Mesenchymal stem cell (in vitro differentiated cells and primary cell): ENCODE data around the gene HSPG2.

Source experiments
- DNase-seq: peaks from one replicate; pipeline ENCODE4 v3.0.0-alpha.2; 2013
- H2AFZ ChIP-seq: one replicate; pipeline ENCODE4 v1.6.1; 2013; ENCODE audit warnings: low read depth, mild to moderate bottlenecking, control low read depth, inconsistent platforms, low read length, moderate library complexity
- H2AK5ac ChIP-seq: 2 replicates; pipeline ENCODE4 v1.6.1; 2013; ENCODE audit warnings: low read length, moderate library complexity, mild to moderate bottlenecking, inconsistent platforms; ENCODE audit not compliant: severe bottlenecking
- H2BK120ac ChIP-seq: one replicate; pipeline ENCODE4 v1.6.1; 2013; ENCODE audit warnings: low read depth, mild to moderate bottlenecking, inconsistent platforms, low read length, moderate library complexity
- H2BK12ac ChIP-seq, 2 experiments: one replicate each; pipeline ENCODE4 v1.6.1; 2013; ENCODE audit warnings: inconsistent platforms in 2 of 2, low read length in 2 of 2, mild to moderate bottlenecking in 2 of 2, moderate library complexity in 2 of 2, control low read depth in 1 of 2
- H2BK15ac ChIP-seq: one replicate; pipeline ENCODE4 v1.6.1; 2013; ENCODE audit warnings: mild to moderate bottlenecking, low read depth, inconsistent platforms; ENCODE audit not compliant: poor library complexity, severe bottlenecking
- H2BK5ac ChIP-seq: 2 replicates; pipeline ENCODE4 v1.6.1; 2013; ENCODE audit warnings: low read depth, mild to moderate bottlenecking, low read length, control low read depth, inconsistent platforms; ENCODE audit not compliant: poor library complexity, severe bottlenecking
- H3K14ac ChIP-seq, 2 experiments: one replicate each; pipeline ENCODE4 v1.6.1; 2013; ENCODE audit warnings: inconsistent platforms in 2 of 2, low read length in 2 of 2, control low read depth in 1 of 2, mild to moderate bottlenecking in 1 of 2, moderate library complexity in 1 of 2
- H3K18ac ChIP-seq, 2 experiments: one replicate each; pipeline ENCODE4 v1.6.1; 2013; ENCODE audit warnings: inconsistent platforms in 2 of 2, low read length in 2 of 2, control low read depth in 1 of 2, low read depth in 1 of 2, mild to moderate bottlenecking in 1 of 2
- H3K23ac ChIP-seq, 2 experiments: one replicate each; pipeline ENCODE4 v1.6.1; 2013; ENCODE audit warnings: inconsistent platforms in 2 of 2, low read length in 2 of 2, mild to moderate bottlenecking in 2 of 2, moderate library complexity in 2 of 2, control low read depth in 1 of 2
- H3K27ac ChIP-seq: 2 replicates; pipeline ENCODE4 v1.5.1; 2013; ENCODE audit warnings: mild to moderate bottlenecking, moderate library complexity, low read length, control low read depth, inconsistent platforms; ENCODE audit not compliant: poor library complexity, severe bottlenecking
- H3K27me3 ChIP-seq, 2 experiments: 2 replicates each; pipeline versions ENCODE4 v1.6.1 to v1.7.0; 2013; ENCODE audit warnings: low read length in 2 of 2, mild to moderate bottlenecking in 2 of 2, moderate library complexity in 2 of 2, control low read depth in 1 of 2, inconsistent platforms in 1 of 2; ENCODE audit not compliant: control insufficient read depth in 1 of 2, insufficient read depth in 1 of 2
- H3K36me3 ChIP-seq, 2 experiments: 2 replicates each; pipeline versions ENCODE4 v1.6.1 to v1.7.0; 2013; ENCODE audit warnings: low read length in 2 of 2, control low read depth in 1 of 2, inconsistent platforms in 1 of 2, low read depth in 1 of 2, mild to moderate bottlenecking in 1 of 2; ENCODE audit not compliant: insufficient read depth in 2 of 2, control insufficient read depth in 1 of 2
- H3K4ac ChIP-seq, 2 experiments: one replicate each; pipeline ENCODE4 v1.6.1; 2013; ENCODE audit warnings: inconsistent platforms in 2 of 2, low read length in 2 of 2, mild to moderate bottlenecking in 2 of 2, moderate library complexity in 2 of 2, control low read depth in 1 of 2, low read depth in 1 of 2
- H3K4me1 ChIP-seq: 2 replicates; pipeline ENCODE4 v1.6.1; 2013; ENCODE audit warnings: low read depth, low read length, control low read depth; ENCODE audit not compliant: control insufficient read depth, insufficient read depth
- H3K4me2 ChIP-seq: 2 replicates; pipeline ENCODE4 v1.6.1; 2013; ENCODE audit warnings: low read length, mild to moderate bottlenecking, inconsistent platforms; ENCODE audit not compliant: poor library complexity, severe bottlenecking
- H3K4me3 ChIP-seq, 2 experiments: 2 replicates each; pipeline versions ENCODE4 v1.5.1 to v1.7.0; 2013; ENCODE audit warnings: low read length in 2 of 2, mild to moderate bottlenecking in 2 of 2, control low read depth in 1 of 2, low read depth in 1 of 2; ENCODE audit not compliant: insufficient read depth in 1 of 2
- H3K79me1 ChIP-seq: replicated peaks from 2 replicates; pipeline ENCODE4 v1.6.1; 2013; ENCODE audit warnings: mild to moderate bottlenecking, control low read depth, low read length, inconsistent platforms; ENCODE audit not compliant: poor library complexity, severe bottlenecking
- H3K9ac ChIP-seq: 2 replicates; pipeline ENCODE4 v1.7.0; 2013; ENCODE audit warnings: mild to moderate bottlenecking, low read length, moderate library complexity
- H3K9me3 ChIP-seq: 2 replicates; pipeline ENCODE4 v1.7.0; 2013; ENCODE audit warnings: mild to moderate bottlenecking, low read length; ENCODE audit not compliant: control insufficient read depth
- H4K8ac ChIP-seq: one replicate; pipeline ENCODE4 v1.6.1; 2013; ENCODE audit warnings: inconsistent platforms, mild to moderate bottlenecking, low read length, moderate library complexity
- H4K91ac ChIP-seq: one replicate; pipeline ENCODE4 v1.6.1; 2013; ENCODE audit warnings: mild to moderate bottlenecking, low read length, inconsistent platforms
- WGBS: methylation state at CpG from one replicate; pipeline ENCODE4 v1.1.7; 2013; ENCODE audit warnings: mixed read lengths; 5-methylcytosine and 5-hydroxymethylcytosine counted together

The HSPG2 gene

DNA sequence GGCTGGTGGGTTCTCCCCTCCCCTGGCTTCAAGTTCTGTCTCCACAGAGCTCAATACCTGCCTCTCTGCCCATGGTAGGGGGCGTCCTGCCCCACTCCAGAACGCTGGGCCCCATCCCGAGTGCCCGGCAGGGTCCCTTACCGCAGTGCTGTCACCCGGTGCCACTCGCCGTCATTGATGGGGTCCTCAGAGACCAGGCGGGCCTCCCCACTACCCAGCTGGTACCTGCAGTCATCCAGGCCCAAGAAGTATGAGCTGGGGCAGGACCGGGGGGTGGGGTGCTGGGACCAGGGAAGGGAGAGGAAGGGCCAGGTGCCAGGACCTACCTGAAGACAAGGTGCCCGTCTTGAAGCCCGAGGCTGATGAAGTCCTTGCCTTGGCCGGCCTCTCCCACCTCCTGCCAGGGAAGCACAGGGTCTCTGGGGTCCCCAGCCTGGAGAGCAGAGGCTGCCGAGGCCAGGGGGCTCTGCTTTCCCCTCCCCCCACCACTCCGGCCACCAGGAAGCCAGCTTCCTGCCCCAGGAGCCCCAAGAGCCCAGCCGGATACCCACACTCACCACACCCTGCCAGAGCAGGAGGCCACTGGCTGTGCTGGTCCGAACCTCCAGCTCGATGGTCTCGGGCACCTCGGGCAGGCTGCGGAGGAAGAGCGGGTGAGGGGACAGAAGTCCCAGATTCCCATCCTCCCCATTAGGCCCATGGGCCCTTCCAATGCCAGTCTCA lies 113.0 kb downstream of the HSPG2 start:
- H3K9me3 ChIP-seq = no peaks in the 10 kb centered on the region
- no peak overlapping the region for H2BK12ac ChIP-seq
- no peaks in the 10 kb centered on the region for H3K27me3 ChIP-seq
- H2AFZ ChIP-seq = no peak overlapping the region
- H4K8ac ChIP-seq = no peak overlapping the region
- H3K18ac ChIP-seq = no peak overlapping the region
- H2BK5ac ChIP-seq = no peak overlapping the region
- H3K4me3 ChIP-seq = no peak overlapping the region
- peaks cover 17% of the 10 kb centered on the region for H3K79me1 ChIP-seq
- no peak overlapping the region for H4K91ac ChIP-seq
- H3K9ac ChIP-seq = no peak overlapping the region
- DNase-seq = no peak
- peaks cover 2% of the 10 kb centered on the region for H3K4me1 ChIP-seq
- H3K23ac ChIP-seq = no peak overlapping the region
- 90% methylated on average over 22 of the region's 22 CpGs for WGBS
- peaks cover 81 to 91% of the 10 kb centered on the region in 2 experiments for H3K36me3 ChIP-seq
- H2BK15ac ChIP-seq = no peak overlapping the region
- no peak overlapping the region for H3K4ac ChIP-seq
- H2AK5ac ChIP-seq = no peak overlapping the region
- H3K14ac ChIP-seq = no peak overlapping the region
- no peak overlapping the region for H3K4me2 ChIP-seq
- H3K27ac ChIP-seq = no peak overlapping the region
- no peak overlapping the region for H2BK120ac ChIP-seq

DNA sequence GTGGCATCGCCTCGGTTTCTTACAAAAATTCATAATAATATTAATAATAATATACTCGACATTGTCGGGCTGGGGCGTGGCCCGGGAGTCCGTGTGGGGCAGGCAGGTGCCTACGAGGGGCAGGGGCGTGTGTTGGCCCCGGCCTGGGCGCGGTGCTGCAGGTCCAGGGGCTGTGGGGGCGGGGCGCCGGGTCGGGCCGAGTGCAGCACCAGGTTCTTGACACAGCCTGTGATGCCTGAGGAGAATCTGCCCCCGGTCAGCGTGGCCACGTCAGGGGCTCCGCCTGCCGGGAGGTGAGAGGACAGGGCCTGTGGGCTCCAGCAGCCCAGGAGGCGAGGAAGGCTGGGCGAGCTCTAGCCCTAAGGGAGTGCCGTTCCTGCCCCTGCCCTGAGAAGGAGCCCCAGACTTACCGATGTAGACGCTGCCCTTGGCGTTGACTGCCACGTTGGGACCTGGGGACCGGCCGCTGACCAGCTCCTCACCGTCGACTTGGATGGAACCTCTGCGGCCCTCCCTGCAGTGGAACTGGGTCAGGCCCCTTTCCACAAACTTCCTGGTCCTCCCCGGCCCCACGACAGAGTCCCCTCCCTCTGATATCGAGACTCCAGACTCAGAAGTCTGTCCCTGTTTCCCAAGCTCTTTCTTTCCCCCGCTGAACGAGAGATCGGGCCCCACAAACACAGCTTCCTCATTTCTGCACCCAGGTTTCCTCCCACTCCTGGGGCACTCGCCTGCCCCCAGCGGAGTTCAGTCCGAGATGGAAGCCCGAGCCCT lies 113.7 kb downstream of the HSPG2 start:
- no peak for DNase-seq

DNA sequence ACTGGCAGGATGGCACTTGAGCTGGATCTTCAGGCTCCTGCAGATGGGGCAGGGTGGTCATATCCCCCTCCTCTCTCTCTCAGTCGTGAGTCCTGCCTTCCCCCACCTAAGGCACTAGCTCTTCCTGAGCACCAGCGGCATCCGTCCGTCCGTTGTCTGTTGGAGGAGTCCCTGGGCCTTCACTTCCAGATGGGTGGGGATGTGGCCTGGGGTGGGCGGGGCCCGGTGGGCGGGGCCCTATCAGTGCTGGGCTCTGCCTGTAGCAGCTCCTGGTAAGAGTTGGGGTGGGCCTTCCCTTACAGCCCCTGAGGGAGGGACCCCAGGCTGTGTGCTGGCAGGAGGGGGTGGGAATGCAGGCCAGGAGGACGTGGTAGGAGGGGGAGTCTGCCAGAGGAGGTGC lies 114.8 kb downstream of the HSPG2 start:
- no peak overlapping the region for H2BK15ac ChIP-seq
- H4K8ac ChIP-seq = no peak overlapping the region
- H3K4ac ChIP-seq = no peak overlapping the region
- no peak overlapping the region for H3K4me2 ChIP-seq
- H3K14ac ChIP-seq = no peak overlapping the region
- H3K4me1 ChIP-seq = peaks cover 3% of the 10 kb centered on the region
- H3K27me3 ChIP-seq = no peaks in the 10 kb centered on the region
- 69% methylated on average over 8 of the region's 9 CpGs for WGBS
- peaks cover 13% of the 10 kb centered on the region for H3K79me1 ChIP-seq
- no peak overlapping the region for H2BK5ac ChIP-seq
- no peaks in the 10 kb centered on the region for H3K9me3 ChIP-seq
- H3K27ac ChIP-seq = no peak overlapping the region
- no peak overlapping the region for H3K4me3 ChIP-seq
- H3K18ac ChIP-seq = no peak overlapping the region
- H2AK5ac ChIP-seq = no peak overlapping the region
- H2AFZ ChIP-seq = no peak overlapping the region
- no peak overlapping the region for H2BK12ac ChIP-seq
- no peak overlapping the region for H2BK120ac ChIP-seq
- peaks cover 67 to 78% of the 10 kb centered on the region in 2 experiments for H3K36me3 ChIP-seq
- H4K91ac ChIP-seq = no peak overlapping the region
- no peak for DNase-seq
- H3K9ac ChIP-seq = no peak overlapping the region
- H3K23ac ChIP-seq = no peak overlapping the region

More for the DNA sequence above, 113.7 kb downstream of the HSPG2 start:
- Histone ChIP-seq H2BK15ac (no peak overlapping the region), H4K8ac (no peak overlapping the region), H3K9me3 (no peaks in the 10 kb centered on the region), H2AK5ac (no peak overlapping the region), H2BK120ac (no peak overlapping the region), H3K18ac (no peak overlapping the region), H3K4me2 (no peak overlapping the region), H2AFZ (no peak overlapping the region), H3K27me3 (no peaks in the 10 kb centered on the region), H3K4me1 (peaks cover 2% of the 10 kb centered on the region), H4K91ac (no peak overlapping the region), H3K79me1 (peaks cover 17% of the 10 kb centered on the region), H3K27ac (no peak overlapping the region), H3K36me3 (peaks cover 78 to 86% of the 10 kb centered on the region in 2 experiments), H3K14ac (no peak overlapping the region), H2BK5ac (no peak overlapping the region), H3K4ac (peak overlapping the region in 1 of 2 experiments; percentile 18), H3K23ac (no peak overlapping the region), H3K9ac (no peak overlapping the region), H3K4me3 (no peak overlapping the region), H2BK12ac (no peak overlapping the region)
- 95% methylated on average over 39 of the region's 44 CpGs for WGBS

DNA sequence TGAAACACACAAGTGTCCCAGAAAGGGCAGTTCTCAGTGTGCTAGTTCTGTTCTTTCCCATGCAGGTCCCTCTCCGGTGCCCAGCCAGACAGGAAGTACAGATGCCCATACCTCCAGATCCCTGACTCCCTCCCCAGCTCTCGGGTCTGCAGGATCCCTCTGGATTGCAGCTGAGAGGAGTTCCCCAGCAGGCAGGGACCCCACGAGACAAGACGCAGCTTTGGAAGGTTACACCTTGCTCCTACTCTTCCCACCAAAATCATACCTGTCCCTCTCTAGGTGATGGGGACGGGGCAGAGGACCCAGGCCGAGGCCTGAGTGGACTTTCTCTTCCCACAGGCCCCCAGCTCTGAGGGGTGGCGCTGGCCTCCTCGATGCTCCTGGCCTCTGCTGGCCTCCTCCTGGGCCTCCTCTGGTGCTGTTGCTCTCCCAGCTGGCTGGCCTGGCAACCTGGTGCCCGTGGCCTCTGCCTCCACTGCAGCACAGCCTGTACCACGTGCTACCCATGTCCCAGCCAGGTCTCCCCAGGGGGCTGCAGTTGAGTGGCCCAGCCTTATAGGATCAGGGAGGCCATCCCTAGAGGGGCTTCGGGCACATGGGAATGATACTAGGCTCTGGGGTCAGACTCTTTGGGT lies 115.6 kb downstream of the HSPG2 start:
- H3K23ac ChIP-seq = no peak overlapping the region
- no peak overlapping the region for H3K14ac ChIP-seq
- H3K79me1 ChIP-seq = peaks cover 13% of the 10 kb centered on the region
- no peak overlapping the region for H3K27ac ChIP-seq
- no peak overlapping the region for H3K4me2 ChIP-seq
- peaks cover 8% of the 10 kb centered on the region for H3K4me1 ChIP-seq
- no peak overlapping the region for H2BK5ac ChIP-seq
- H2AFZ ChIP-seq = no peak overlapping the region
- no peak overlapping the region for H3K18ac ChIP-seq
- H3K36me3 ChIP-seq = peaks cover 60 to 69% of the 10 kb centered on the region in 2 experiments
- no peak overlapping the region for H4K8ac ChIP-seq
- H3K9me3 ChIP-seq = no peaks in the 10 kb centered on the region
- no peak overlapping the region for H2BK120ac ChIP-seq
- no peak overlapping the region for H3K4me3 ChIP-seq
- no peak overlapping the region for H2AK5ac ChIP-seq
- H4K91ac ChIP-seq = no peak overlapping the region
- H3K4ac ChIP-seq = no peak overlapping the region
- H3K27me3 ChIP-seq = no peaks in the 10 kb centered on the region
- 97% methylated on average over 11 of the region's 11 CpGs for WGBS
- no peak overlapping the region for H3K9ac ChIP-seq
- no peak overlapping the region for H2BK15ac ChIP-seq
- H2BK12ac ChIP-seq = no peak overlapping the region
- DNase-seq = no peak
